Measurements from ENCODE around the gene SORL1.

DNA sequence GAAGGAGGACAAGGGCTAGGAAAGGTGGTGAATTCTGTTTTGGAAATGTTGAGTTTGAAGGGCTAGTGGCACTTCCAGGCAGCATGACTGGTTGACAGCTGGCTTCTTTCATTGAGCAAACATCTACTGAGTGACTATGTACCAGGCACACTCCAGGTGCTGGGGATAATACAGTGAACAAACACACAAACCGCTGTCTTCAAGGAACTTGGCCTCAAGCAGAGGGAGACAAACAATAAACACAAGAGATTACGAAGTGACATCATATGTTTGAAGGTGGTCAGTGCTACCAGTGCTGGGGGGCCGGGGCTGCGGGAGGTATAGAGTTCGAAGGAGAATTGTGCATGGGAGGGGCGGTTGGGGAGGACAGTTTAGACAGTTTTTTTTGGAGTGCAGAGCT, 197.7 kb downstream of the SORL1 start:
- TF ChIP-seq EZH2 (IDR thresholded peaks at IDR 0.05; ENCODE audit: borderline replicate concordance, low read length), result no peak
- TF ChIP-seq, protein P1, sequence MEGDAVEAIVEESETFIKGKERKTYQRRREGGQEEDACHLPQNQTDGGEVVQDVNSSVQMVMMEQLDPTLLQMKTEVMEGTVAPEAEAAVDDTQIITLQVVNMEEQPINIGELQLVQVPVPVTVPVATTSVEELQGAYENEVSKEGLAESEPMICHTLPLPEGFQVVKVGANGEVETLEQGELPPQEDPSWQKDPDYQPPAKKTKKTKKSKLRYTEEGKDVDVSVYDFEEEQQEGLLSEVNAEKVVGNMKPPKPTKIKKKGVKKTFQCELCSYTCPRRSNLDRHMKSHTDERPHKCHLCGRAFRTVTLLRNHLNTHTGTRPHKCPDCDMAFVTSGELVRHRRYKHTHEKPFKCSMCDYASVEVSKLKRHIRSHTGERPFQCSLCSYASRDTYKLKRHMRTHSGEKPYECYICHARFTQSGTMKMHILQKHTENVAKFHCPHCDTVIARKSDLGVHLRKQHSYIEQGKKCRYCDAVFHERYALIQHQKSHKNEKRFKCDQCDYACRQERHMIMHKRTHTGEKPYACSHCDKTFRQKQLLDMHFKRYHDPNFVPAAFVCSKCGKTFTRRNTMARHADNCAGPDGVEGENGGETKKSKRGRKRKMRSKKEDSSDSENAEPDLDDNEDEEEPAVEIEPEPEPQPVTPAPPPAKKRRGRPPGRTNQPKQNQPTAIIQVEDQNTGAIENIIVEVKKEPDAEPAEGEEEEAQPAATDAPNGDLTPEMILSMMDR (IDR thresholded peaks at IDR 0.05; ENCODE audit: low read length), result no peak
